GM23338 (cell line): Measurements from ENCODE around the gene GAPVD1. TPM values are rescaled to one million over a fixed set of nuclear protein-coding genes. Genes with fewer than 3 reads are reported as not detected.

Source experiments
- ATAC-seq: fragments of 200-7000 bp; cut with Tn5 transposase; 3 replicates; pipeline ENCODE4 v1.9.1; 2020
- DNase-seq: peaks from one replicate; pipeline ENCODE4 v3.0.0-alpha.2; 2015; ENCODE audit warnings: low spot score
- H2AFZ ChIP-seq: fragments of 200-600 bp; sonication (generic); 2 replicates; pipeline ENCODE4 v1.8.0; 2016; ENCODE audit warnings: antibody characterized with exemption, mild to moderate bottlenecking, moderate library complexity
- H3F3A ChIP-seq: fragments of 200-600 bp; sonication (generic); replicated peaks from 2 replicates; pipeline ENCODE4 v1.8.0; 2017; ENCODE audit warnings: antibody characterized with exemption, mixed run types, low read depth
- H3K27ac ChIP-seq: fragments of 200-600 bp; sonication (generic); 2 replicates; pipeline ENCODE4 v1.6.1; 2016; ENCODE audit warnings: low read depth
- H3K27me3 ChIP-seq: fragments of 200-600 bp; sonication (generic); 2 replicates; pipeline ENCODE4 v1.8.0; 2016; ENCODE audit warnings: mild to moderate bottlenecking, mixed run types, moderate library complexity; ENCODE audit not compliant: insufficient read depth
- H3K36me3 ChIP-seq: fragments of 200-600 bp; sonication (generic); 2 replicates; pipeline ENCODE4 v1.8.0; 2016; ENCODE audit warnings: mild to moderate bottlenecking; ENCODE audit not compliant: insufficient read depth
- H3K4me1 ChIP-seq: fragments of 200-600 bp; sonication (generic); 2 replicates; pipeline ENCODE4 v1.8.0; 2016; ENCODE audit warnings: mild to moderate bottlenecking, moderate library complexity; ENCODE audit not compliant: insufficient read depth
- H3K4me2 ChIP-seq: fragments of 200-600 bp; sonication (generic); 2 replicates; pipeline ENCODE4 v1.7.1; 2017; ENCODE audit warnings: mixed run types
- H3K4me3 ChIP-seq: fragments of 200-600 bp; sonication (generic); 2 replicates; pipeline ENCODE4 v1.6.1; 2016; ENCODE audit warnings: mixed run types
- H3K79me2 ChIP-seq: fragments of 200-600 bp; sonication (generic); replicated peaks from 2 replicates; pipeline ENCODE4 v1.8.0; 2017; ENCODE audit warnings: mild to moderate bottlenecking; ENCODE audit not compliant: insufficient read depth
- H3K9me2 ChIP-seq: fragments of 200-600 bp; sonication (generic); 2 replicates; pipeline ENCODE4 v1.8.0; 2017; ENCODE audit not compliant: insufficient read depth
- H4K20me1 ChIP-seq: fragments of 200-600 bp; sonication (generic); replicated peaks from 2 replicates; pipeline ENCODE4 v1.8.0; 2017; ENCODE audit warnings: mild to moderate bottlenecking; ENCODE audit not compliant: insufficient read depth
- H3K27ac Mint-ChIP-seq: 2 replicates; pipeline ENCODE4 v1.8.0; 2020; ENCODE audit warnings: inconsistent platforms, mild to moderate bottlenecking, moderate library complexity, mixed read lengths
- H3K27me3 Mint-ChIP-seq: 3 replicates; pipeline ENCODE4 v1.8.0; 2022; ENCODE audit warnings: low read depth, mild to moderate bottlenecking, moderate library complexity, mixed read lengths, inconsistent platforms; ENCODE audit not compliant: insufficient read depth, poor library complexity
- H3K36me3 Mint-ChIP-seq: 3 replicates; pipeline ENCODE4 v1.8.0; 2021; ENCODE audit warnings: low read depth, mild to moderate bottlenecking, inconsistent platforms, moderate library complexity, mixed read lengths
- H3K4me1 Mint-ChIP-seq: 3 replicates; pipeline ENCODE4 v1.8.0; 2020; ENCODE audit warnings: mild to moderate bottlenecking, inconsistent platforms, mixed read lengths
- H3K4me3 Mint-ChIP-seq: 3 replicates; pipeline ENCODE4 v1.8.0; 2021; ENCODE audit warnings: moderate library complexity, mild to moderate bottlenecking, inconsistent platforms, mixed read lengths
- H3K9me3 Mint-ChIP-seq: 3 replicates; pipeline ENCODE4 v1.8.0; 2020; ENCODE audit warnings: moderate library complexity, mild to moderate bottlenecking, inconsistent platforms, mixed read lengths
- CTCF ChIP-seq, 2 experiments: fragments of 200-600 bp in 1 of 2; sonication (generic) in 1 of 2; conservative IDR thresholded peaks; 2 replicates each; pipeline versions ENCODE4 v1.5.1 to v1.6.1; 2016 to 2017; ENCODE audit warnings: antibody characterized with exemption in 2 of 2, low read depth in 2 of 2, mild to moderate bottlenecking in 2 of 2, moderate library complexity in 1 of 2
- EZH2phosphoT487 ChIP-seq: fragments of 200-600 bp; sonication (generic); IDR thresholded peaks from one replicate; pipeline ENCODE4 v1.8.1; 2018; ENCODE audit warnings: antibody characterized with exemption; ENCODE audit not compliant: unreplicated experiment
- ZNF114 ChIP-seq: fragments of 250-450 bp; sonication (Bioruptor Pico); IDR thresholded peaks from 2 replicates; pipeline ENCODE4 v1.5.0; 2020; ENCODE audit warnings: mild to moderate bottlenecking, moderate library complexity
- ZNF331 ChIP-seq: fragments of 250-450 bp; sonication (Bioruptor Pico); IDR thresholded peaks from 2 replicates; pipeline ENCODE4 v1.5.0; 2020; ENCODE audit warnings: low read depth, mild to moderate bottlenecking, moderate library complexity
- ZNF462 ChIP-seq: fragments of 250-450 bp; sonication (Bioruptor Pico); IDR thresholded peaks from 2 replicates; pipeline ENCODE4 v1.5.0; 2020; ENCODE audit warnings: mild to moderate bottlenecking, moderate library complexity
- polyA plus RNA-seq: library from polyadenylated mRNA; unstranded; fragments of >200 nt; fragmentation: Nextera tagmentation; extraction: Ambion mirVana; gene quantifications from 2 replicates; pipeline ENCODE4 v1.2.1, GENCODE V29; 2016
- total RNA-seq: library from RNA; depleted of rRNA; stranded (reverse); fragments of >200 nt; shearing (Covaris generic); gene quantifications from 2 replicates; pipeline ENCODE4 v1.2.3, GENCODE V29; 2014

Gene GAPVD1
- total and polyA plus RNA-seq, 2 experiments from 2014 or later: 19.2 to 34.6 TPM

- Mint-ChIP-seq H3K27ac (no peak overlapping the region), H3K4me3 (no peak overlapping the region), H3K4me1 (peaks cover 11% of the 10 kb centered on the region), H3K27me3 (peaks cover 10% of the 10 kb centered on the region), H3K36me3 (no peaks in the 10 kb centered on the region), H3K9me3 (no peaks in the 10 kb centered on the region; the same call in 2 of the 3 replicates)
- Histone ChIP-seq H2AFZ (no peak overlapping the region), H3K4me3 (no peak overlapping the region), H3F3A (no peaks in the 10 kb centered on the region), H3K9me2 (no peaks in the 10 kb centered on the region), H3K4me2 (no peak overlapping the region), H4K20me1 (no peaks in the 10 kb centered on the region), H3K27me3 (no peaks in the 10 kb centered on the region), H3K36me3 (no peaks in the 10 kb centered on the region), H3K79me2 (no peaks in the 10 kb centered on the region), H3K4me1 (peaks cover 6% of the 10 kb centered on the region), H3K27ac (no peak overlapping the region)
- TF ChIP-seq ZNF331 (CRISPR knock-in tag) (no peak), EZH2phosphoT487 (no peak), ZNF114 (no peak), ZNF462 (CRISPR knock-in tag) (no peak)
- DNase-seq (no peak), ATAC-seq (no peak)
Measured at GRCh38 chr9:125378778-125379177, 117.2 kb downstream of the GAPVD1 start.

- Histone ChIP-seq H3K27ac (no peak overlapping the region), H3K4me2 (no peak overlapping the region), H3K4me1 (peaks cover 2% of the 10 kb centered on the region; the same call in 1 of the 2 replicates), H2AFZ (no peak overlapping the region), H3K4me3 (no peak overlapping the region), H3K27me3 (no peaks in the 10 kb centered on the region), H3K79me2 (no peaks in the 10 kb centered on the region), H3F3A (no peaks in the 10 kb centered on the region), H3K9me2 (no peaks in the 10 kb centered on the region), H3K36me3 (no peaks in the 10 kb centered on the region), H4K20me1 (no peaks in the 10 kb centered on the region)
- ATAC-seq: no peak
- Mint-ChIP-seq H3K4me1 (peaks cover 8% of the 10 kb centered on the region), H3K27ac (no peak overlapping the region), H3K27me3 (peaks cover 10% of the 10 kb centered on the region), H3K4me3 (no peak overlapping the region), H3K36me3 (no peaks in the 10 kb centered on the region), H3K9me3 (no peaks in the 10 kb centered on the region; the same call in 2 of the 3 replicates)
- TF ChIP-seq CTCF (conservative IDR thresholded peaks at IDR 0.05; ENCODE audit: low read depth in 2 of 2) (no peak), ZNF114 (no peak)
- DNase-seq: no peak
Measured at GRCh38 chr9:125379208-125379607, 117.6 kb downstream of the GAPVD1 start.
